DND-41 (cell line): ENCODE measurements around the gene CLECL1.

Source experiments
- EZH2 ChIP-seq: IDR thresholded peaks from 3 replicates; pipeline ENCODE4 v1.6.1; 2012; ENCODE audit warnings: borderline replicate concordance, low read depth, mild to moderate bottlenecking, moderate library complexity, low read length, inconsistent platforms; ENCODE audit not compliant: severe bottlenecking
- TF ChIP-seq, protein P1 (sequence below): IDR thresholded peaks from 2 replicates; pipeline ENCODE4 v1.5.1; 2012; ENCODE audit warnings: borderline replicate concordance, low read length, moderate library complexity, mild to moderate bottlenecking; ENCODE audit not compliant: poor library complexity, severe bottlenecking; ENCODE audit errors: extremely low read depth

DNA sequence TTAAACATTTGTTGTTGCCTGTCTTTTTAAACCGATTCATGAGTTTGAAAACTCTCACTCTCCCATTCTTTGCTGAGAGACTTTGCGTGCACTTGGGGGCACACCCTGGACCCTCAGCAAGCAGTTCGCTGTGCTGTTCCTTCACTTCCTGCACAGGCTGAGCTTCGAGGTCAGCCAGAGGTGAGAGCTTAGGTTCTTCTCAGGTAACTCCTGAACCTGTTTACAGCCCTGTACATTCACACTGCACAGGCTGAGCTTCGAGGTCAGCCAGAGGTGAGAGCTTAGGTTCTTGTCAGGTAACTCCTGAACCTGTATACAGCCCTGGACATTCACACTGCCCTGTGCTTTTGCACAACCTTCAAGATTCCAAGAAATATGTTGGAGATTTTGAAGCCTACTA lies 9.8 kb upstream of the CLECL1 start:
- TF ChIP-seq, protein P1, sequence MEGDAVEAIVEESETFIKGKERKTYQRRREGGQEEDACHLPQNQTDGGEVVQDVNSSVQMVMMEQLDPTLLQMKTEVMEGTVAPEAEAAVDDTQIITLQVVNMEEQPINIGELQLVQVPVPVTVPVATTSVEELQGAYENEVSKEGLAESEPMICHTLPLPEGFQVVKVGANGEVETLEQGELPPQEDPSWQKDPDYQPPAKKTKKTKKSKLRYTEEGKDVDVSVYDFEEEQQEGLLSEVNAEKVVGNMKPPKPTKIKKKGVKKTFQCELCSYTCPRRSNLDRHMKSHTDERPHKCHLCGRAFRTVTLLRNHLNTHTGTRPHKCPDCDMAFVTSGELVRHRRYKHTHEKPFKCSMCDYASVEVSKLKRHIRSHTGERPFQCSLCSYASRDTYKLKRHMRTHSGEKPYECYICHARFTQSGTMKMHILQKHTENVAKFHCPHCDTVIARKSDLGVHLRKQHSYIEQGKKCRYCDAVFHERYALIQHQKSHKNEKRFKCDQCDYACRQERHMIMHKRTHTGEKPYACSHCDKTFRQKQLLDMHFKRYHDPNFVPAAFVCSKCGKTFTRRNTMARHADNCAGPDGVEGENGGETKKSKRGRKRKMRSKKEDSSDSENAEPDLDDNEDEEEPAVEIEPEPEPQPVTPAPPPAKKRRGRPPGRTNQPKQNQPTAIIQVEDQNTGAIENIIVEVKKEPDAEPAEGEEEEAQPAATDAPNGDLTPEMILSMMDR: no peak
- no peak for TF ChIP-seq EZH2
